ENCODE data around the gene CDC14C. TPM values are rescaled to one million over a fixed set of nuclear protein-coding genes. Genes with fewer than 3 reads are reported as not detected.

CDC14C gene
- 0.08 TPM in 1 of 2 replicates, not detected in the other for total RNA-seq (ENCODE audit: low replicate concordance)

DNA sequence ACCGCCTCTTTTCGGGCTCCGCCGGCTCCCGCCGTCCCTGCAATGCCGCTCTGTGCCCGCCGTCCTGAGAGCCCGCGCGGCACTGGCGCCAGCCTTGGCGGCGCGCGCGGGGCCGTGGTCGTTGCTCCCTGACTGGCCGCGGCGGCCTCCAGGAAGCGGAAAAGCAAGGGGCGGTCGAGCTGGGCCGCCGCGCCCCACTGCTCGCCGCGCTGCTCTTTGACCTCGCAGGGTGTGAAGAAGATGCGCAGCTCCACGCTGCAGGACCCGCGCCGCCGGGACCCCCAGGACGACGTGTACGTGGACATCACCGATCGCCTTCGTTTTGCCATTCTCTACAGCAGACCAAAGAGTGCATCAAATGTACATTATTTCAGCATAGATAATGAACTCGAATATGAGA, at the start of gene CDC14C:
Gene CDC14C (plus strand): TSS at position 115 of the 400 bp plus-strand sequence. CDS start 126 bp downstream, at position 241.

Measured in smooth muscle cell of the coronary artery (primary cell).